ENCODE data around the gene CREG1.
"Not testable (repeated sequence)": the region's sequence is repeated elsewhere in the genome, so short reads cannot be mapped to it uniquely, and the experiment has no call there.

The CREG1 gene

DNA sequence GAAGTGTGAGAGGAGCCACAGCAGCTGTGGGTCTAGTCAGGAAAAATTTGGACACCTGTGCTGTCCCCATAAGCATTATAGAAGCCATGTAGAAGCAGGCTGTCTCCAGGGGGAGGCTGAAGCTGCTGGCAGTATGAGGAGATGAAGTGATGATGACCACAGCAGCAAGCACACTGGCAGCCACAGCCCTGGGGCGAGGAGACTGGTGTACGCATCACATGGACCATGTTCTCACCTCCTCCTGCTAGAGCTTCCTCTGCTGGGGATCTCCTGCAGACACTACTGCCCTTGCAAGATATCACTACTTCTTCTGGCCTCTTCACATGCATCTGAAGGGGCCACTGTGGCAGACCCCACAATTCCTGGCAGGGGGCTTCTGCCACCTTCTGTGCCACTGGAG is 33.8 kb upstream of the CREG1 start:
- Histone ChIP-seq H3K4me1 (peaks cover 12% of the 10 kb centered on the region), H3K27ac (no peak overlapping the region), H3K36me3 (no peaks in the 10 kb centered on the region), H3K4me3 (no peak overlapping the region), H3K9ac (no peak overlapping the region), H3K27me3 (no peaks in the 10 kb centered on the region), H4K20me1 (no peaks in the 10 kb centered on the region), H3K9me3 (peaks cover 19% of the 10 kb centered on the region), H3K4me2 (no peak overlapping the region)
- TF ChIP-seq Cebpa-rat (IDR thresholded peaks at IDR 0.05) = no peak

DNA sequence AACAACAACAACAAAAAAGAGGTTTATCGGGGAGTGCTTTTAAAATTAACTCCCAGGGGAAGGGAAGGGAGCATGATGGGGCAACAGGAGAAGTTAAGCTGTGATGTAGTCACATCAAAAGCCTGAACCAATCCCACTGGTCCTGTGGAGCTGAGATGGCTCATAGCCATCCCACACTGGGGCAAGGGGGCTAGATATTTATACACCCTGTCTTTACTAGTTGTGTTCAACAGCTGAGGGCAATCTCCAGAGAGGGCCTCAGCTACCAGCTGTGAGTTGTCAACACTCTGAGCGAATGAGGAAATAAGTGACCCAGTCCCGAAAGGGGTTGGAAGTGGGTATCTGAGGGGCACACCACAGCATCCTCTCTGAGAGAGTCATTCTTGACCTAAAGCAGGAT is 31.0 kb upstream of the CREG1 start:
- Histone ChIP-seq H3K27me3 (no peaks in the 10 kb centered on the region), H4K20me1 (no peaks in the 10 kb centered on the region), H3K4me2 (peak overlapping the region; percentile 52), H3K4me1 (peaks cover 12% of the 10 kb centered on the region), H3K4me3 (no peak overlapping the region), H3K27ac (no peak overlapping the region), H3K36me3 (no peaks in the 10 kb centered on the region), H3K9ac (no peak overlapping the region), H3K9me3 (peaks cover 15% of the 10 kb centered on the region)
- no peak for TF ChIP-seq Cebpa-rat (IDR thresholded peaks at IDR 0.05)

DNA sequence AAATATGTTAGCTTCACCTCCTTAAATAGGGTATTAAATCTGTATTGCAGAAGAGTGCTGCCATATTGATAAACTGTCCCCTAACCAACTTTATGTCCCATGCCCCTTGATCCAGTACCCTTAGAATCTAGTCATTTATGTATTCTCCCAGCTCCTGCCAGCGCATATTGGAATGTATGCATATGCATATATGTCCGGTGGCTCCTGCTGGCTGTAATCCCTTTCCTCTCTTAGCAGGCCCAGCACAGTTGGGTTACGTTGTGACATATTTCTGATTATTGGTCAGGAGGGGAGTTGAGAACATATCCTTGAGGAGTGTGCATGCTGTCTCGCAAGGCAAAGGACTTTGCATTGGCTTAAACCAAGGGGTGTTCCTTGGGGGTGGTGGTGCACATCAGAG is 29.2 kb upstream of the CREG1 start:
- no peak overlapping the region for H3K4me2 ChIP-seq
- H4K20me1 ChIP-seq = no peaks in the 10 kb centered on the region
- H3K27me3 ChIP-seq = no peaks in the 10 kb centered on the region
- peaks cover 12% of the 10 kb centered on the region for H3K4me1 ChIP-seq
- H3K9ac ChIP-seq = no peak overlapping the region
- H3K36me3 ChIP-seq = no peaks in the 10 kb centered on the region
- no peak overlapping the region for H3K27ac ChIP-seq
- no peak overlapping the region for H3K4me3 ChIP-seq
- peaks cover 15% of the 10 kb centered on the region for H3K9me3 ChIP-seq
- no peak for TF ChIP-seq Cebpa-rat (IDR thresholded peaks at IDR 0.05)

DNA sequence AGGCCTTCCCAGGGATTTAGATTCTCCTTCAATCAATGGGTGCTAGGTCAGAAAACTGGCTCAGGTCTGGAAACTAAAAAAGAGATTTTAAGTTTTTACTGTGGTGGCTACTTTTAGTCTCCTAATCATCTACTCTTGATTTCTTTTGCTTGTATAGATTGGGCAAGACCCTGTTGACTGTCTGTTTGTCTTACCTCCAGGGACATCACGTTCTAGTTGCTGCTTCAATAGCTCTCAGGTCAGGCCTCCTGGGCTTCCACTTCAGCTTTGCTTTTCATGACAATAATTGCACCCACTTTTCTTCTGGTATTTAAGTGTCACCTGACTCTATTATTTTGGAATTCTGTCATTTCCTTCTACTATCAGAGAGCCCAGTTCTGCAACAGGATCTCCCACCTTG is 28.5 kb upstream of the CREG1 start:
- H3K9ac ChIP-seq = no peak overlapping the region
- no peaks in the 10 kb centered on the region for H3K36me3 ChIP-seq
- no peaks in the 10 kb centered on the region for H4K20me1 ChIP-seq
- no peak for TF ChIP-seq Cebpa-rat (IDR thresholded peaks at IDR 0.05)
- no peaks in the 10 kb centered on the region for H3K27me3 ChIP-seq
- H3K9me3 ChIP-seq = peaks cover 15% of the 10 kb centered on the region
- peaks cover 12% of the 10 kb centered on the region for H3K4me1 ChIP-seq
- H3K4me3 ChIP-seq = no peak overlapping the region
- H3K27ac ChIP-seq = no peak overlapping the region
- H3K4me2 ChIP-seq = no peak overlapping the region

DNA sequence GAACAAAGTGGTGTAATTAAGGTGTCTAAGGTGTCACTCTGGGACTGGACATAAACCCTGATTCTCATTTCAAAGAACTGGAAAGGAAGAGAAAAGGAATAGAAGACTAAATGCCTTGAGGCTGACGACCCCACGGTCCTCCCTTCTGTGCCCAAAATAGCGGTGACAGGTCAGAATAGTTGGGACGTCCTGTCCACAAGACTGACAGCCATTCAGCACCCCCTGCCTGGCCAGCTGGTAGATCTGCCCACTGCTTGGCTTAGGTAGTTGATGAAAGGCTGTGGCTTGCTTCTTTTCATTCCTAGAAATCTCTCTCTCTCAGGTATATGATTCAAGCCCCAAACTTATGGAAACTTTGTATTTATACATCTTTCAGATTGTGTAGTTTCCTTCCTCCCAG is 26.4 kb upstream of the CREG1 start:
- H3K36me3 ChIP-seq = no peaks in the 10 kb centered on the region
- no peak for TF ChIP-seq Cebpa-rat (IDR thresholded peaks at IDR 0.05)
- H3K9me3 ChIP-seq = peaks cover 15% of the 10 kb centered on the region
- no peak overlapping the region for H3K9ac ChIP-seq
- H4K20me1 ChIP-seq = no peaks in the 10 kb centered on the region
- H3K4me2 ChIP-seq = no peak overlapping the region
- H3K4me1 ChIP-seq = peaks cover 10% of the 10 kb centered on the region
- no peak overlapping the region for H3K27ac ChIP-seq
- no peaks in the 10 kb centered on the region for H3K27me3 ChIP-seq
- H3K4me3 ChIP-seq = no peak overlapping the region

DNA sequence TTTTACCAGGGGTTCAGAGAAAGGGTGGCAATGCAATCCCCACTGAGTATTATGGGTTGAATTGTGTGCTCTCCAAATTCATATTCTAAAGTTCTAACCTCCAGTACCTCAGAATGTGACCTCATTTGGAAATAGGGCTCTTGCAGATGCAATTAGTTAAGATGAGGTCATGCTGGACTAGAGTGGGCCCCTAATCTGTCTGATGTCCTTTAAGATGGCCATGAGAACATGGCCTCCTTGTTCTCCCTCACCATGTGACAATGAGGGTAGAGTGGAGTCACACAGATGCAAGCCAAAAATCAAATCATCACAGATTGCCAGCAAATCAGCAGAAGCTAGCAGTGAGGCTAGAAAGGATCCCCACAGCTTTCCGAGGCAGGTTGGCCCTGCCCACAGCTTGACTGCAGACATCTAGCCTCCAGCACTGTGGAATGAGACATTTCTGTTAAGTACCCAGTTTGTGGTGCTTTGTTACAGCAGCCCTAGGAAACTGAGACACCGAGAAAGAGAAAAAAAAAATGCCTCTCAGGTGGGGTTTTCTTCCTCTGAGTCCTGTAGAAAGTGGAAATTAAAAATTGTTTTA is 25.5 kb upstream of the CREG1 start:
- Histone ChIP-seq H3K27me3 (no peaks in the 10 kb centered on the region), H3K4me3 (no peak overlapping the region), H3K4me2 (no peak overlapping the region), H3K27ac (no peak overlapping the region), H3K36me3 (no peaks in the 10 kb centered on the region), H3K9ac (no peak overlapping the region), H3K9me3 (peaks cover 16% of the 10 kb centered on the region), H3K4me1 (peaks cover under 1% of the 10 kb centered on the region), H4K20me1 (no peaks in the 10 kb centered on the region)
- no peak for TF ChIP-seq Cebpa-rat (IDR thresholded peaks at IDR 0.05)

DNA sequence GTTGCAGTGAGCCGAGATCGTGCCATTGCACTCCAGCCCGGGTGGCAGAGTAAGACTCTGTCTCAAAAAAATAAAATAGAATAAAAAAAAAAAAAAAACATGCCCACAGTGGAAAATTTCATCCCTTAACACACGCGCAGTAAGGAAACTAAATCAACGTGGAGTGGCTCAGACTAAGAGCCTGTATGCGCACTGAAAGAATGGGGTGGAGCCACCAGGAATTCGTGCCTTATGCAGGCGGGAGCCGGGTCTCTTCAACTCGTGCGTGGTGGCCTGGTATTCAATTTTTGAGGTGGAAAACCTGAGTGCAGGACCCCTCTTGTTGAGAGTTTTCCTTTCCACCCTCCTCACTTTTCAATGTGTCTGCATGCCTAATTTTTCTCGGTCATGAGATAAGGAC is 22.1 kb upstream of the CREG1 start:
- H3K9ac ChIP-seq = no peak overlapping the region
- no peaks in the 10 kb centered on the region for H3K4me1 ChIP-seq
- no peaks in the 10 kb centered on the region for H3K36me3 ChIP-seq
- peaks cover 38% of the 10 kb centered on the region for H3K9me3 ChIP-seq
- H3K4me2 ChIP-seq = no peak overlapping the region
- H4K20me1 ChIP-seq = no peaks in the 10 kb centered on the region
- H3K4me3 ChIP-seq = no peak overlapping the region
- H3K27ac ChIP-seq = no peak overlapping the region
- no peak for TF ChIP-seq Cebpa-rat (IDR thresholded peaks at IDR 0.05)
- H3K27me3 ChIP-seq = no peaks in the 10 kb centered on the region

DNA sequence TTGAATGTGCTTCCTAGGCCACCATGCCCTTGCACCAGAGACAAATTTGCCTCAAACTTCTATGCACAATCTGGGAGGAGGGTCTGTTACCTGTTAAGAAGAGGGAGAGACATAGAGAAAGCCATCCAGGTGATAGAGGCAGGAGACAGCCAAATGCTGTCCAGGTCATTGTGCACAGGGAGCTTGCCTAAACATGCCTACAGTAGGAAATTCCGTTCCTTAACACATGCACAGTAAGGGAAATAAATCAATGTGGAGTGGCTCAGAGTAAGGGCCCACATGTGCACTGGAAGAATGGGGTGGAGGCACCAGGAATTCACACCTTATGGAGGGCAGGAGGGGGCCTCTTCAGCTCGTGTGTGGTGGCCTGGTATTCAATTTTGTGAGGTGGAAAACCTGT is 19.5 kb upstream of the CREG1 start:
- Histone ChIP-seq H3K9me3 (peaks cover 39% of the 10 kb centered on the region), H3K4me1 (peaks cover 8% of the 10 kb centered on the region), H3K27ac (no peak overlapping the region), H3K36me3 (no peaks in the 10 kb centered on the region), H3K4me3 (no peak overlapping the region), H3K4me2 (no peak overlapping the region), H4K20me1 (no peaks in the 10 kb centered on the region), H3K27me3 (no peaks in the 10 kb centered on the region), H3K9ac (no peak overlapping the region)
- no peak for TF ChIP-seq Cebpa-rat (IDR thresholded peaks at IDR 0.05)

DNA sequence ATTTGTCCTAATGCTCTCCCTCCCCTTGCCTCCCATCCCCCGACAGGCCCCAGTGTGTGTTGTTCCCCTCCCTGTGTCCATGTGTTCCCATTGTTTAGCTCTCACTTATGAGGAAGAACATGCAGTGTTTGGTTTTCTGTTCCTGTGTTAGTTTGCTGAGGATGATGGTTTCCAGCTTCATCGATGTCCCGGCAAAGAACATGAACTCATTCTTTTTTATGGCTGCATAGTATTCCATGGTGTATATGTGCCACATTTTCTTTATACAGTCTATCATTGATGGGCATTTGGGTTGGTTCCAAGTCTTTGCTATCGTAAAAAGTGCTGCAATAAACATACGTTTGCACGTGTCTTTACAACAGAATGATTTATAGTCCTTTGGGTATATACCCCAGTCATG is 17.1 kb upstream of the CREG1 start:
- H3K27ac ChIP-seq, H3K4me2 ChIP-seq, H3K4me3 ChIP-seq, H3K9ac ChIP-seq, H3K36me3 ChIP-seq, H4K20me1 ChIP-seq, H3K27me3 ChIP-seq: not testable (repeated sequence)
- Histone ChIP-seq H3K9me3 (peaks cover 39% of the 10 kb centered on the region), H3K4me1 (peaks cover 31% of the 10 kb centered on the region)

DNA sequence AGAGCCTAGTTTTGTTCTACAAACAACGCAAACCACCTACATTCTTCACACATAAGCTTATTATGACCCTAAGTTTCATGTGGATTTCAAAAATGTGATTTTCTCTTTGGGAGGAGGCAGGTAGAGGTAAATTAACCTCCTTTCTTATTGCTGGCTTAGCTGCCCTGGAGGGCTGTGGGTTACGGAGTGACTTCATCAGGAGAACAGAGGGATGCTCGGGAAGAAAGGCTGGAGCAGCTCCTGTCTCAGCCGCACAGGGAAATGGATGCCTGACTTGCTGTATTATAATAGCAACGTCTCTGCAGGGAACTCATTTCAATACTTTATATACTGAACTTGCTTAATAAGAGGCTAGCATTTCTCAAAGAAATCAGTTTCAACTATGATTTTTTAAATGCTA is 14.1 kb upstream of the CREG1 start:
- Histone ChIP-seq H3K4me2 (peak overlapping the region; percentile 84), H3K36me3 (no peaks in the 10 kb centered on the region), H3K27me3 (no peaks in the 10 kb centered on the region), H3K9ac (no peak overlapping the region), H3K4me1 (peaks cover 44% of the 10 kb centered on the region), H4K20me1 (no peaks in the 10 kb centered on the region), H3K27ac (peak overlapping the region; percentile 47), H3K9me3 (peaks cover 21% of the 10 kb centered on the region), H3K4me3 (no peak overlapping the region)
- TF ChIP-seq Cebpa-rat (IDR thresholded peaks at IDR 0.05) = no peak

DNA sequence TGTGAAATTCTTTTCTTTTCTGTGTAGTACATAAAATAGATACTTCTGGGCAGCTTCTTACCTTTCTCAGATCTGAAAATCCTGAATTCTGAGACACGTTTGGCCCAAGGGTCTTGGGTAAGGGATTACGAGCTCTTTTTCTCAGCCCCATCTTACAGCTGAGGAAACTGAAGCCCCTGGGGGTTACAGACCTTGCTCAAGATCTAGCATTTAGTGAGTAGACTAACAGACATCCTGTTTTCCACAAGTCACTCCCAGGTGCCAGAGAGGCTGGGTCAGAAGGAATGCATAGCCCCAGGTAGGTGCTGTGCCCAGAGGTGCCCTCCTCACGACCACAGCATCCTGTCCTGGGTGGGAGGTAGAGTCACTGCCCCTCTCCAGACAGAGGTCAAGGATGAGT is 13.2 kb upstream of the CREG1 start:
- H3K27me3 ChIP-seq = no peaks in the 10 kb centered on the region
- H3K9me3 ChIP-seq = peaks cover 12% of the 10 kb centered on the region
- H3K4me2 ChIP-seq = peak overlapping the region; percentile 84
- H3K36me3 ChIP-seq = no peaks in the 10 kb centered on the region
- peaks cover 44% of the 10 kb centered on the region for H3K4me1 ChIP-seq
- no peaks in the 10 kb centered on the region for H4K20me1 ChIP-seq
- TF ChIP-seq Cebpa-rat (IDR thresholded peaks at IDR 0.05) = no peak
- H3K27ac ChIP-seq = peak overlapping the region; percentile 47
- H3K9ac ChIP-seq = peak overlapping the region; percentile 4; the same call in 1 of the 2 replicates
- no peak overlapping the region for H3K4me3 ChIP-seq
